ENCODE results near the gene BMP2K.

Gene BMP2K

DNA sequence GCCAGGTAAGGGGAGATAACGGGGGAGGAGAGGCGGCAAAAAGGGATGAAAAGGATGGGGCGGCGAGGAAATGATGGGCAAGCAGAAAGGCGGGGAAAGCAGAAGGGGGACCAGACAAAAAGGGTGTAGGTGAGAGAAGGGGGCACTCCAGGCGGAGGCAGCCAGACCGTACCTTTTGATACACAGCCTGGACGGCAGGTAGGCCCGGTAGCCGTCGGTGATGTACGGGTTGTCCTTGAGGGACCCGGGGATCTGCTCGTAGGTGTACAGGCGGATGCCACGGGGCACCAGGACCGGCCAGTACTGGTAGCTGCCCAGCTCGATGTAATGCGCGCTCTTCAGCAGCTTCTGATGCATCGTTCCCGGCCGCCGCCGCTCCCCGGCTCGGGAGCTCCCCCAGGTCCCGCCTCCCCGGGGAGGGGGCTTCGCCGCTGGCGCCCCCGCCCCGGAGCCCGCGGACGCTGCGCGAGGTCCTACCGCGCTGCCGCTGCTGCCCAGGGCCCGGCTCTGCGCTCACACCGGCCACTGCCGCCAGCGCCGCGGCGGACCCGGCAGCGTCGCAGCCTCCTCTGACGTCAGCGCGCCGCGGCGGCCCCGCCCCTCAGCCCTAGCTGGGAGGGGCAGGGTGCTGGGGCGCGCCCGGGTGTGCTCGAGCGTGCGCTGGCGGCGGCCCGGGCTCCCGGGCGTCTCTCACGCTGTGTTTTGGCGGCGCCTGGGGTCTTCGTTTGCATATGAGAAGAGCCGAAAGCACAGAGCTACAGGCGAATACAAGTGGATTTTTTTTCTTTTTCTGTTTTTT is 162.9 kb downstream of the BMP2K start, which contains the start of gene PAQR3:
Gene PAQR3, minus strand, starts transcription at position 571 of the 799 bp plus-strand sequence. Its CDS starts 214 bp downstream, at position 357.
- peak; percentile 86 for DNase-seq

- DNase-seq = no peak
These were observed 163.5 kb downstream of the BMP2K start for GRCh38 chr4:78939667-78940008.

DNA sequence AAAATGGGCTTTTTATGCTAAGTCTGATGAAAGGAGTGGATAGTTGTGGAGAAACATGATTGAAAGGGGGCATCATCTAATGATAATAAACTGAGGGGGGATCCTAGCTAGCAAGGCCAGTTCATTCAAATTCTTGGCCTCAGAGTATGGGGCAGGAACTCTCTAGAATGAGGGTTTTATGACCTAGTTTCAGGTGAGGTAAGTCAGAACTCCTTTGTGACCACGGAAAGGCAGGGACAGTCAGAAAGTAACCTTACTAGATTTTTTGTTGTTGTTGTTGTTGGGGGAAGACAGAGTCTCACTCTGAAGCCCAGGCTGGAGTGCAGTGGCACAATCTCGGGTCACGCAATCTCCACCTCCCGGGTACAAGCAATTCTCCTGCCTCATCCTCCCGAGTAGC is 164.6 kb downstream of the BMP2K start:
- no peak for DNase-seq

DNA sequence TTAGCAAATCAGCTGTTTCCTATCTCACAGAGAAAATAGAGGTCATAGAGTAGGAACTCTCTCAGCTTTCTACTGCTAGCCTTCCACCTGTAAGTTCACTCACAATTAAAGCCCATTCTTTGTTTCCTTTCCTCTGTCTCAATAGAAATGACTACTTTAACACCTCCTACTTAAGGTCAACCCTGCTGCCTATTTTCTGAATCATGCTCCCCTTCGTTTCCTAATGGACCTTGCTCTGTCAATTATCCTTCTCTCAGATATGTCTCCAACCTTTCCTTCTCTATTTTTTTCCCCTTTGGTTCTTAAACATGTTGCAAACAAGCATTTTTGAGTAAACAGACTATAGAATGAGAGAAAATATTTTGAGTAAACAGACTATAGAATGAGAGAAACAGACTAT is 168.2 kb downstream of the BMP2K start:
- DNase-seq = no peak

DNA sequence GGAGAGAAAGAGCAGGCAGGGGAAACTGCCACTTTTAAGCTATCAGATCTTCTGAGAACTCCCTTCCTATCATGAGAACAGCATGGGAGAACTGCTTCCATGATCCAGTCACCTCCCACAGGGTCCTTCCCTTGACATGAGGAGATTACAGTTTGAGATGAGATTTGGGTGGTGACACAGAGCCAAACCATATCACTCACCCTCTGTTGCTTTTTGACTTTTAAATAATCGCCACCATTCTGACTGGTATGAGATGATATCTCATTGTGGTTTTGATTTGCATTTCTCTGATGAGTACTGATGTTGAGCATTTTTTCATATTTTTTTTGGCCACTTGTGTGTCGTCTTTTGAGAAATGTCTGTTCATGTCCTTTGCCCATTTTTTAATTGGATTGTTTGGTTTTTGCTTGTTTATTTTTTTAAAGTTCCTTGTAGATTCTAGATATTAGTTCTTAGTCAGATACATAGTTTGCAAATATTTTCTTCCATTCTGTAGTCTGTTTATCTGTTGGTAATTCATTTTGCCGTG is 169.6 kb downstream of the BMP2K start:
- peak; percentile 45 for DNase-seq

GRCh38 chr4:78949735-78950134 is 173.6 kb downstream of the BMP2K start:
- peak; percentile 14 for DNase-seq

- DNase-seq = peak; percentile 47
These were observed 175.8 kb downstream of the BMP2K start for GRCh38 chr4:78951862-78952472.

DNA sequence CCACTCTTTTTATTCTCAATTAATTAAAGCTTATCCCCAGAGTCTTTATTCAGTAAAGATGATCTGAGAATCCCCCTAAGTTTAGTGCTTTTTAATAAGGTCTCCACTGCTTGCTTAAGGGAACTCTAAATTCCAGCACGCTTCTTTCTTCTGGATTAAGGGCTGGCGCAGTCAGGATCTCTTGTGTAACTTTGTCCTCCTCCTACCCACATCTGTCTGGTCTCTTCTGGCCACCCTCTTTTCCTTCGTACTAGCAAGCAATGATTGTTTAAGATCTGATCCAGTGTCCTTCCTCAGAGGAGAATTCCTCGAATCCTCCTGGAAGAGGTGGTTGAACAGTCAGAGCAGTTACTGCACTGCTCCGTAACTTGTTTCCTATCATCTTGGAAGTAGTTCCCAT is 177.1 kb downstream of the BMP2K start:
- no peak for DNase-seq

DNA sequence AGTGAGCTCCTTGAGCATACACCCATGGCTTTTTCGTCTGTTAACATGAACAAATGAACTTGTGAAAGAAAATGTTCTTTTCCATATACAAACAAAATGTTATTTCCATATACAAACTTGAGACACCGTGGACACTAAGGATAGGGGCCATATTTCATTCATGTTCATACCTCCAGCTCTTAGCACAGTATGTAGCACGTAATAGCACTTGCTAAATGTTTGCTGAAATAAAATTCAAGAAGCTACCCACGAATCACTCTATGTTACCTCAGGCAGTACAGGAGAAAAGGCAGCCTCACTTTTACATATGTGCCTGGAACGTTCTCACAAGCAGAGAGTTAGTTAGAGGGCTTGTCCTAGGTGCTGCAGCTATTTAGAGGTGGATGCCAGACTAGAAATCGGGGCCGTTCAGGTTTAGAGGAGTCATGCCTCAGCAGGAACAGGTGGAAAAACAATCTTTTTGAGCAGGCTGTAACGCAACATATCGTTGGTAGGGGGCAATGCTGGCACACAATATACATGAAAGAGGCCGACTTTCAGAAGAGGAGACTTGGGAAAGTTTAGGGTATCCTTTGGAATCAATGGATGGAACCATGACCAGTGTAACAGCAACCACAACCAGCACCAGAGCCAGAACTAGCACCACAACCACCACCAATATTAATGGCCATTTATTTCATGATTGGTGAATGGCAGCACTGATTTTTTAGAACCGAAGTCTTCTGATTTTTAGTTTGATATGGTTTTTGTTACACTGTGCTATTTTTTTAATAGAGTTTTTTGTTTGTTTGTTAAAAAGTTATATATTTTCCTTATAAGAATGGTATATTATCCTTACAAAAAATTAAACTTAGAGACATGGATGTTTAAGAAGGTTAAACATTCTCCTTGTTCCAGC is 177.9 kb downstream of the BMP2K start:
- DNase-seq = no peak

DNA sequence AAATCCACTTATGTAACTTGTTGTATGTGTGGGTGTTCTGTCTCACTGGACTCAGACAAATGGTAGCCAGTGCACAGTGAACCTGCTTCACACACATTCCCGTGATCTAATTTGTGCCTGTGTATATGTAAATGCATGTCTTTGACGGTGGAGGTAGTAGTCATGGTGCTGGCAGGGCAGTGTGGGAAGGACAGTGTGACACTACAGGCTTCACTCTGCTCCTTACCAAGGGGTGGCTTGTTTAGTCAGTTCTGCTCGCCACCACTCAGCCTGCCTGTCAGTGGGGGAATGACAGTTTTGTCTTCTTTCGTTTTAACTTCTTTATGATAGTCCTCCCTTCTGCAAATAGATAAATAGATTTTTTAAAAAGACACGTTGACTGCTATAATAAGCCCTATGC is 180.8 kb downstream of the BMP2K start:
- DNase-seq = no peak

- DNase-seq = no peak
These were observed 184.8 kb downstream of the BMP2K start for GRCh38 chr4:78960926-78961325.

Data from fibroblast of skin of right biceps (primary cell).